Measurements from ENCODE around the gene DECR2. TPM values are rescaled to one million over a fixed set of nuclear protein-coding genes. Genes with fewer than 3 reads are reported as not detected.

DECR2 gene
- total RNA-seq, 1 donor from 2014 or later = 10.1 TPM

GRCh38 chr16:441447-441846 is 39.8 kb downstream of the DECR2 start:
- Histone ChIP-seq H3K27me3 (ENCODE audit: low read depth) (no peaks in the 10 kb centered on the region), H3K27ac (no peak overlapping the region), H3K4me3 (no peak overlapping the region), H3K9me3 (no peaks in the 10 kb centered on the region), H3K4me1 (no peaks in the 10 kb centered on the region), H3K36me3 (no peaks in the 10 kb centered on the region)
- TF ChIP-seq, protein P1, sequence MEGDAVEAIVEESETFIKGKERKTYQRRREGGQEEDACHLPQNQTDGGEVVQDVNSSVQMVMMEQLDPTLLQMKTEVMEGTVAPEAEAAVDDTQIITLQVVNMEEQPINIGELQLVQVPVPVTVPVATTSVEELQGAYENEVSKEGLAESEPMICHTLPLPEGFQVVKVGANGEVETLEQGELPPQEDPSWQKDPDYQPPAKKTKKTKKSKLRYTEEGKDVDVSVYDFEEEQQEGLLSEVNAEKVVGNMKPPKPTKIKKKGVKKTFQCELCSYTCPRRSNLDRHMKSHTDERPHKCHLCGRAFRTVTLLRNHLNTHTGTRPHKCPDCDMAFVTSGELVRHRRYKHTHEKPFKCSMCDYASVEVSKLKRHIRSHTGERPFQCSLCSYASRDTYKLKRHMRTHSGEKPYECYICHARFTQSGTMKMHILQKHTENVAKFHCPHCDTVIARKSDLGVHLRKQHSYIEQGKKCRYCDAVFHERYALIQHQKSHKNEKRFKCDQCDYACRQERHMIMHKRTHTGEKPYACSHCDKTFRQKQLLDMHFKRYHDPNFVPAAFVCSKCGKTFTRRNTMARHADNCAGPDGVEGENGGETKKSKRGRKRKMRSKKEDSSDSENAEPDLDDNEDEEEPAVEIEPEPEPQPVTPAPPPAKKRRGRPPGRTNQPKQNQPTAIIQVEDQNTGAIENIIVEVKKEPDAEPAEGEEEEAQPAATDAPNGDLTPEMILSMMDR (IDR thresholded peaks at IDR 0.05) = no peak
- no peak for ATAC-seq
- no peak for DNase-seq
- intact Hi-C loops (cut with DNase I) = no loop called here

- H3K4me1 ChIP-seq = no peaks in the 10 kb centered on the region
- no peaks in the 10 kb centered on the region for H3K9me3 ChIP-seq
- H3K4me3 ChIP-seq = no peak overlapping the region
- no peak for DNase-seq
- no peaks in the 10 kb centered on the region for H3K36me3 ChIP-seq
- no peaks in the 10 kb centered on the region for H3K27me3 ChIP-seq (ENCODE audit: low read depth)
- TF ChIP-seq, protein P1 (IDR thresholded peaks at IDR 0.05) = no peak
- H3K27ac ChIP-seq = no peak overlapping the region
- intact Hi-C loops (cut with DNase I) = no loop called here
- peak in 1 of 2 donors; percentile 37 for ATAC-seq
These were observed 41.3 kb downstream of the DECR2 start for GRCh38 chr16:442976-443375.

GRCh38 chr16:444027-444426 is 42.3 kb downstream of the DECR2 start:
- Histone ChIP-seq H3K36me3 (no peaks in the 10 kb centered on the region), H3K9me3 (no peaks in the 10 kb centered on the region), H3K4me1 (no peaks in the 10 kb centered on the region), H3K4me3 (no peak overlapping the region), H3K27ac (no peak overlapping the region), H3K27me3 (ENCODE audit: low read depth) (no peaks in the 10 kb centered on the region)
- ATAC-seq = no peak
- TF ChIP-seq, protein P1 (IDR thresholded peaks at IDR 0.05) = no peak
- DNase-seq = no peak
- intact Hi-C loops (cut with DNase I) = no loop called here

DNA sequence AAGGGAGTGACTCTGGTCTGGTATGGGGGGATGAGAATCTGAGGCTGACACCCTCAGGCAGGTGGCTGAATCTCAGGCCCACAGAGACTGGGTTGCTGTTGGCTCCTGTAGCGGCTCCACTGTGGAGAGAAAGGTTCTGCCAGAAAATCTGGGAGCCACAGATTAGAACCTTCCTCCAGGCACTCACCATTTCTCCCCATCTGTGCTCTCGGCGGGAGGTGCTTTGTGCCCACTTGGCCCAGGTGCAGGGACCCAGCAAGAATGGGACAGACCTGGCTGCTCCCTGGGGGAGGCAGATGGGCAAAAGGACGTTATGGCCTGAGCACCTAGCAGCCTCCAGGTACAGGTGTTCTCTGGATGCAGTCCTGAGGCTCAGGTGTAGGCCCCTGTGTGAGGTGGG is 43.9 kb downstream of the DECR2 start:
- no peak for DNase-seq
- no peaks in the 10 kb centered on the region for H3K36me3 ChIP-seq
- ATAC-seq = no peak
- H3K4me1 ChIP-seq = no peaks in the 10 kb centered on the region
- no peak overlapping the region for H3K4me3 ChIP-seq
- H3K9me3 ChIP-seq = no peaks in the 10 kb centered on the region
- H3K27me3 ChIP-seq (ENCODE audit: low read depth) = no peaks in the 10 kb centered on the region
- intact Hi-C loops (cut with DNase I) = no loop called here
- TF ChIP-seq, protein P1 (IDR thresholded peaks at IDR 0.05) = no peak
- no peak overlapping the region for H3K27ac ChIP-seq

- DNase-seq (no peak), ATAC-seq (peak; percentile 13 to 49)
- TF ChIP-seq, protein P1 (IDR thresholded peaks at IDR 0.05) = no peak
These were observed 48.7 kb downstream of the DECR2 start for GRCh38 chr16:450385-450784.

More at GRCh38 chr16:450385-450784, 48.7 kb downstream of the DECR2 start:
- H3K27ac ChIP-seq = no peak overlapping the region
- H3K36me3 ChIP-seq = no peaks in the 10 kb centered on the region
- H3K4me1 ChIP-seq = no peaks in the 10 kb centered on the region
- intact Hi-C loops (cut with DNase I) = no loop called here
- H3K27me3 ChIP-seq (ENCODE audit: low read depth) = no peaks in the 10 kb centered on the region
- H3K9me3 ChIP-seq = no peaks in the 10 kb centered on the region
- H3K4me3 ChIP-seq = no peak overlapping the region
